CD14-positive monocyte (primary cell): ENCODE data around the gene KANSL1L. TPM values are rescaled to one million over a fixed set of nuclear protein-coding genes. Genes with fewer than 3 reads are reported as not detected.

Source experiments
- DNase-seq, 3 donors: peaks; one replicate each; pipeline ENCODE4 v3.0.0-alpha.2; 2011 to 2022
- H2AFZ ChIP-seq: 2 replicates; pipeline ENCODE4 v1.6.0; 2012; ENCODE audit warnings: mild to moderate bottlenecking, low read depth, low read length, inconsistent platforms; ENCODE audit not compliant: insufficient read depth, poor library complexity, severe bottlenecking
- H3K27ac ChIP-seq, 2 donors: 1 replicate in 1 of 2; 2 replicates in 1 of 2; pipeline ENCODE4 v1.5.1; 2012 to 2013; ENCODE audit warnings: low read length in 2 of 2, control low read depth in 1 of 2, inconsistent platforms in 1 of 2, low read depth in 1 of 2, mild to moderate bottlenecking in 1 of 2
- H3K27me3 ChIP-seq, 2 donors: one replicate each; pipeline versions ENCODE4 v1.6.0 to v1.6.1; 2011 to 2013; ENCODE audit warnings: low read length in 2 of 2; ENCODE audit not compliant: control insufficient read depth in 2 of 2, insufficient read depth in 2 of 2
- H3K36me3 ChIP-seq, 2 donors: replicated peaks in 1 of 2; 1 replicate in 1 of 2; 2 replicates in 1 of 2; pipeline versions ENCODE4 v1.5.1 to v1.6.1; 2012 to 2013; ENCODE audit warnings: low read length in 2 of 2, control low read depth in 1 of 2, inconsistent platforms in 1 of 2, mild to moderate bottlenecking in 1 of 2; ENCODE audit not compliant: insufficient read depth in 2 of 2, control insufficient read depth in 1 of 2
- H3K4me1 ChIP-seq, 2 donors: 1 replicate in 1 of 2; 2 replicates in 1 of 2; pipeline versions ENCODE4 v1.5.1 to v1.6.1; 2012 to 2013; ENCODE audit warnings: low read length in 2 of 2, control low read depth in 1 of 2, inconsistent platforms in 1 of 2, mild to moderate bottlenecking in 1 of 2, moderate library complexity in 1 of 2; ENCODE audit not compliant: insufficient read depth in 2 of 2, control insufficient read depth in 1 of 2
- H3K4me2 ChIP-seq: replicated peaks from 2 replicates; pipeline ENCODE3; 2012; ENCODE audit warnings: low read length, moderate library complexity, mild to moderate bottlenecking; ENCODE audit not compliant: poor library complexity, severe bottlenecking; ENCODE audit errors: extremely low read depth
- H3K4me3 ChIP-seq, 3 experiments: fragments of 200-600 bp in 1 of 3; sonication (generic) in 1 of 3; replicated peaks in 1 of 3; 1 replicate in 2 of 3; 2 replicates in 1 of 3; pipeline ENCODE4 v1.5.1; 2011 to 2013; ENCODE audit warnings: low read length in 3 of 3, mild to moderate bottlenecking in 3 of 3, control low read depth in 2 of 3, low read depth in 2 of 3, inconsistent platforms in 1 of 3, moderate library complexity in 1 of 3
- H3K79me2 ChIP-seq: 2 replicates; pipeline ENCODE4 v1.6.0; 2012; ENCODE audit warnings: mild to moderate bottlenecking, control low read depth, inconsistent platforms, low read length, moderate library complexity; ENCODE audit not compliant: insufficient read depth
- H3K9ac ChIP-seq: 2 replicates; pipeline ENCODE4 v1.6.0; 2017; ENCODE audit warnings: low read length, mild to moderate bottlenecking; ENCODE audit not compliant: insufficient read depth, poor library complexity, severe bottlenecking
- H3K9me3 ChIP-seq, 2 donors: replicated peaks in 1 of 2; 1 replicate in 1 of 2; 2 replicates in 1 of 2; pipeline versions ENCODE4 v1.5.1 to v1.6.1; 2012 to 2013; ENCODE audit warnings: low read length in 2 of 2, control low read depth in 1 of 2; ENCODE audit not compliant: control insufficient read depth in 1 of 2, insufficient read depth in 1 of 2
- H4K20me1 ChIP-seq: 2 replicates; pipeline ENCODE4 v1.6.0; 2012; ENCODE audit warnings: mild to moderate bottlenecking, low read length, control low read depth, moderate library complexity; ENCODE audit not compliant: insufficient read depth
- H3K27ac Mint-ChIP-seq, 7 donors: one replicate each; pipeline ENCODE4 v1.8.0; 2020; ENCODE audit warnings: mild to moderate bottlenecking in 7 of 7, mixed read lengths in 7 of 7, moderate library complexity in 6 of 7, inconsistent platforms in 2 of 7
- H3K27me3 Mint-ChIP-seq, 3 donors: one replicate each; pipeline ENCODE4 v1.8.0; 2021 to 2022; ENCODE audit warnings: low read depth in 3 of 3, mild to moderate bottlenecking in 3 of 3, mixed read lengths in 3 of 3, moderate library complexity in 3 of 3, inconsistent platforms in 1 of 3
- H3K36me3 Mint-ChIP-seq, 2 donors: one replicate each; pipeline ENCODE4 v1.8.0; 2020; ENCODE audit warnings: mixed read lengths in 2 of 2, inconsistent platforms in 1 of 2, mild to moderate bottlenecking in 1 of 2
- H3K4me1 Mint-ChIP-seq: one replicate; pipeline ENCODE4 v1.8.0; 2020; ENCODE audit warnings: mild to moderate bottlenecking, mixed read lengths
- H3K4me3 Mint-ChIP-seq, 2 donors: one replicate each; pipeline ENCODE4 v1.8.0; 2020; ENCODE audit warnings: mild to moderate bottlenecking in 2 of 2, mixed read lengths in 2 of 2, moderate library complexity in 1 of 2
- H3K9me3 Mint-ChIP-seq, 7 donors: one replicate each; pipeline ENCODE4 v1.8.0; 2020 to 2022; ENCODE audit warnings: mixed read lengths in 7 of 7, mild to moderate bottlenecking in 6 of 7, moderate library complexity in 6 of 7, inconsistent platforms in 2 of 7
- CTCF ChIP-seq: fragments of 200-600 bp; IDR thresholded peaks from one replicate; pipeline ENCODE4 v1.8.0; 2022; ENCODE audit warnings: antibody characterized with exemption, mild to moderate bottlenecking
- intact Hi-C, 2 donors: fragments of 100-400 bp; cut with micrococcal nuclease; formaldehyde crosslinking; loops; one replicate each; pipeline versions ENCODE4 v1.15.0 to v1.15.1; 2023
- polyA plus RNA-seq, 3 donors: library from polyadenylated mRNA; depleted of rRNA in 1 of 3; unstranded in 2 of 3; stranded (reverse) in 1 of 3; fragments of 300-500 nt in 2 of 3; fragments of >200 nt in 1 of 3; fragmentation: Illumina TruSeq in 2 of 3; gene quantifications; 1 replicate in 2 of 3; 2 replicates in 1 of 3; pipeline ENCODE4 v1.2.3, GENCODE V29; 2012 to 2021

The KANSL1L gene
- polyA plus RNA-seq, 3 donors, result 1.00 to 11.6 (median 1.3) TPM

GRCh38 chr2:210147614-210148013 lies 23.6 kb downstream of the KANSL1L start:
- Histone ChIP-seq H3K9ac (no peak overlapping the region), H3K4me3 (no peak overlapping the region), H3K4me2 (no peak overlapping the region), H2AFZ (no peak overlapping the region), H3K4me1 (no peaks in the 10 kb centered on the region), H3K27me3 (no peaks in the 10 kb centered on the region), H3K9me3 (peaks cover 10 to 11% of the 10 kb centered on the region in 2 donors), H3K27ac (no peak overlapping the region), H3K79me2 (peaks cover 14% of the 10 kb centered on the region), H3K36me3 (peaks cover 25 to 67% of the 10 kb centered on the region in 2 donors), H4K20me1 (no peaks in the 10 kb centered on the region)
- H3K27me3 Mint-ChIP-seq, result peaks cover 0 to 1% (median 0%) of the 10 kb centered on the region in 3 donors
- TF ChIP-seq CTCF, result no peak
- intact Hi-C loops, result no loop called here
- DNase-seq, result no peak
- H3K36me3 Mint-ChIP-seq, result peaks cover 50 to 59% of the 10 kb centered on the region in 2 donors
- no peaks in the 10 kb centered on the region for H3K4me1 Mint-ChIP-seq
- peaks cover 0 to 21% (median 16%) of the 10 kb centered on the region in 7 donors for H3K9me3 Mint-ChIP-seq
- H3K27ac Mint-ChIP-seq, result no peak overlapping the region
- no peak overlapping the region for H3K4me3 Mint-ChIP-seq

GRCh38 chr2:210132239-210132638 lies 39.0 kb downstream of the KANSL1L start:
- H3K4me1 ChIP-seq, result no peaks in the 10 kb centered on the region
- TF ChIP-seq CTCF, result no peak
- no peak overlapping the region for H3K9ac ChIP-seq
- H2AFZ ChIP-seq, result no peak overlapping the region
- H3K36me3 Mint-ChIP-seq, result peaks cover 14 to 19% of the 10 kb centered on the region in 2 donors
- intact Hi-C loops, result no loop called here
- no peak overlapping the region for H3K27ac ChIP-seq
- H3K9me3 ChIP-seq, result no peaks in the 10 kb centered on the region
- no peak overlapping the region for H3K4me3 Mint-ChIP-seq
- no peak overlapping the region for H3K27ac Mint-ChIP-seq
- no peak overlapping the region for H3K4me2 ChIP-seq
- no peaks in the 10 kb centered on the region for H4K20me1 ChIP-seq
- no peaks in the 10 kb centered on the region for H3K79me2 ChIP-seq
- H3K27me3 Mint-ChIP-seq, result no peaks in the 10 kb centered on the region
- H3K9me3 Mint-ChIP-seq, result peaks cover 0 to 4% (median 1%) of the 10 kb centered on the region in 7 donors
- no peak for DNase-seq
- peaks cover 1% of the 10 kb centered on the region for H3K4me1 Mint-ChIP-seq
- H3K36me3 ChIP-seq, result peaks cover 3 to 19% of the 10 kb centered on the region in 2 donors
- no peaks in the 10 kb centered on the region for H3K27me3 ChIP-seq
- no peak overlapping the region for H3K4me3 ChIP-seq
